ENCODE data around the gene MACROH2A1.

- no peak for TF ChIP-seq CTCF (IDR thresholded peaks at IDR 0.05; ENCODE audit: insufficient read depth, low read length, poor library complexity, severe bottlenecking)
- no peak for TF ChIP-seq EZH2phosphoT487 (conservative IDR thresholded peaks at IDR 0.05; ENCODE audit: low read length)
Observed at GRCh38 chr5:135348918-135349317, 50.1 kb downstream of the MACROH2A1 start.
